ENCODE results near the gene SELENOF. TPM values are rescaled to one million over a fixed set of nuclear protein-coding genes. Genes with fewer than 3 reads are reported as not detected.

Gene SELENOF
- 100 to 1,000 TPM; 138 to 202 (median 191) TPM for total RNA-seq
- long read RNA-seq, donor 1, transcript SELENOF-201 (5 exons, 1,781 nt) = major isoform, 53 of 64 reads
- long read RNA-seq, donor 1, partial matches to known transcripts = 3 of 64 reads
- long read RNA-seq, donor 1, other reads (novel, unspliced or antisense) = 6 of 64 reads
- long read RNA-seq, donor 2, transcript SELENOF-202 (4 exons, 1,220 nt) = minor isoform, 8 of 161 reads
- long read RNA-seq, donor 2, transcript SELENOF-201 (5 exons, 1,781 nt) = major isoform, 141 of 161 reads
- long read RNA-seq, donor 2, partial matches to known transcripts = 5 of 161 reads
- long read RNA-seq, donor 2, other reads (novel, unspliced or antisense) = 2 of 161 reads

- DNase-seq = peak; percentile 99 to 100 (median 99)
- H3K9me3 ChIP-seq = no peaks in the 10 kb centered on the region
- intact Hi-C loops (cut with DNase I, micrococcal nuclease) = no loop called here
- ATAC-seq = peak; percentile 96
- TF ChIP-seq, protein P1, sequence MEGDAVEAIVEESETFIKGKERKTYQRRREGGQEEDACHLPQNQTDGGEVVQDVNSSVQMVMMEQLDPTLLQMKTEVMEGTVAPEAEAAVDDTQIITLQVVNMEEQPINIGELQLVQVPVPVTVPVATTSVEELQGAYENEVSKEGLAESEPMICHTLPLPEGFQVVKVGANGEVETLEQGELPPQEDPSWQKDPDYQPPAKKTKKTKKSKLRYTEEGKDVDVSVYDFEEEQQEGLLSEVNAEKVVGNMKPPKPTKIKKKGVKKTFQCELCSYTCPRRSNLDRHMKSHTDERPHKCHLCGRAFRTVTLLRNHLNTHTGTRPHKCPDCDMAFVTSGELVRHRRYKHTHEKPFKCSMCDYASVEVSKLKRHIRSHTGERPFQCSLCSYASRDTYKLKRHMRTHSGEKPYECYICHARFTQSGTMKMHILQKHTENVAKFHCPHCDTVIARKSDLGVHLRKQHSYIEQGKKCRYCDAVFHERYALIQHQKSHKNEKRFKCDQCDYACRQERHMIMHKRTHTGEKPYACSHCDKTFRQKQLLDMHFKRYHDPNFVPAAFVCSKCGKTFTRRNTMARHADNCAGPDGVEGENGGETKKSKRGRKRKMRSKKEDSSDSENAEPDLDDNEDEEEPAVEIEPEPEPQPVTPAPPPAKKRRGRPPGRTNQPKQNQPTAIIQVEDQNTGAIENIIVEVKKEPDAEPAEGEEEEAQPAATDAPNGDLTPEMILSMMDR (IDR thresholded peaks at IDR 0.05) = no peak
- H3K4me1 ChIP-seq (ENCODE audit: low read depth) = peaks cover 15% of the 10 kb centered on the region
- no peaks in the 10 kb centered on the region for H3K36me3 ChIP-seq (ENCODE audit: low read depth)
- peak within 1 kb of the TSS; percentile 60 for H3K4me3 ChIP-seq
These were observed at the start of gene SELENOF for GRCh38 chr1:86913896-86914600. Gene SELENOF (minus strand): TSS chr1:86914126. CDS start chr1:86914111, 15 bp downstream.

- no peaks in the 10 kb centered on the region for H3K36me3 ChIP-seq (ENCODE audit: low read depth)
- ATAC-seq = no peak
- no peaks in the 10 kb centered on the region for H3K4me1 ChIP-seq (ENCODE audit: low read depth)
- intact Hi-C loops (cut with DNase I, micrococcal nuclease) = loop anchor here (10.0 kb wide), 1 partner anchor 126 kb away; no protein-coding TSS in a partner anchor
- TF ChIP-seq, protein P1 (IDR thresholded peaks at IDR 0.05) = no peak
- no peak overlapping the region for H3K4me3 ChIP-seq
- H3K9me3 ChIP-seq = no peaks in the 10 kb centered on the region
- no peak for DNase-seq
These were observed 46.6 kb upstream of the SELENOF start for GRCh38 chr1:86960548-86960947.

GRCh38 chr1:86957221-86957620 is 43.3 kb upstream of the SELENOF start:
- no peak for DNase-seq
- Histone ChIP-seq H3K4me1 (ENCODE audit: low read depth) (no peaks in the 10 kb centered on the region), H3K36me3 (ENCODE audit: low read depth) (no peaks in the 10 kb centered on the region), H3K4me3 (no peak overlapping the region), H3K9me3 (no peaks in the 10 kb centered on the region)
- intact Hi-C loops (cut with DNase I, micrococcal nuclease) = no loop called here
- no peak for ATAC-seq
- TF ChIP-seq, protein P1 (IDR thresholded peaks at IDR 0.05) = no peak

DNA sequence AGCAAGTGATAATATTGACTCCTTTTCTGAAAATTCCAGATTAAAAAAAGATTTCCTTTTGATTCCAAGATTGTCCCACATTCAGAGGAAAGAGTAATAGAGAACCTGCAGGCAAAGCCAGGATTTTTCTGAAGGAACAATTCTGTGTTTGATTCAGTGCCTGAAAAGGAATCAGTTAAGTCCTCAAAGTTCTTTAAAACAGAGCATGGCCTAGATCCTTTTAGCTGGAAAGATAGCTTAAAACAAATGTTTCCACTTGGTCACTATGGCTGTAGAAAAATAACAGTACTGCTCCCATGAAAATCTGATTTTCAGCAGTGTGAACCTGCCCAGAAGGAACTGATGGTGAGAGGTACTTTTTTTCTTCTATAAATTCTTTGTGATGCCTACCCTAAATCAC is 42.3 kb upstream of the SELENOF start:
- TF ChIP-seq, protein P1 (IDR thresholded peaks at IDR 0.05) = no peak
- intact Hi-C loops (cut with DNase I, micrococcal nuclease) = no loop called here
- Histone ChIP-seq H3K4me3 (no peak overlapping the region), H3K36me3 (ENCODE audit: low read depth) (no peaks in the 10 kb centered on the region), H3K4me1 (ENCODE audit: low read depth) (no peaks in the 10 kb centered on the region), H3K9me3 (no peaks in the 10 kb centered on the region)
- ATAC-seq = no peak
- no peak for DNase-seq

DNA sequence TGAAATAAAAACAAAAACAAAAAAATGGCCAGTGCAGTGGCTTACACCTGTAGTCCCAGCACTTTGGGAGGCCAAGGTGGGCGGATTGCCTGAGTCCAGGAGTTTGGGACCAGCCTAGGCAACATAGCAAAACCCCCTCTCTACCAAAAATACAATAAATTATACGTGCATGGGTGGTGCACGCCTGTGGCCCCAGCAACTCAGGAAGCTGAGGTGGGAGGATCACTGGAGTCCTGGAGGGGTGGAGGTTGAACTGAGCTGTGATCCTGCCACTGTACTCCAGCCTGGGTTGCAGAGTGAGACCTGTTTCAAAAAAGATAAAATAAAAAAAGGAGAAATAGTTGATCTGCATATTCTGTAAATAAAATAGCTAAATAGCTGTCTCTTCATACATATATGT is 41.8 kb upstream of the SELENOF start:
- ATAC-seq (no peak), DNase-seq (no peak)
- no peaks in the 10 kb centered on the region for H3K36me3 ChIP-seq (ENCODE audit: low read depth)
- no peaks in the 10 kb centered on the region for H3K9me3 ChIP-seq
- H3K4me1 ChIP-seq (ENCODE audit: low read depth) = no peaks in the 10 kb centered on the region
- no peak overlapping the region for H3K4me3 ChIP-seq
- TF ChIP-seq, protein P1 (IDR thresholded peaks at IDR 0.05) = no peak
- intact Hi-C loops (cut with DNase I, micrococcal nuclease) = no loop called here

Measured in mucosa of descending colon (tissue), 3 donors.